Stomach (tissue), 9 donors: ENCODE data around the gene TLR9. TPM values are rescaled to one million over a fixed set of nuclear protein-coding genes. Genes with fewer than 3 reads are reported as not detected.

ENCODE experiments used
- DNase-seq, 2 donors: peaks; one replicate each; pipeline versions ENCODE4 v3.0.0 to v3.0.0-alpha.2; 2013 to 2019
- H3K27ac ChIP-seq, 5 donors: fragments of 200-600 bp in 4 of 5; sonication (generic) in 4 of 5; one replicate each; pipeline ENCODE4 v1.5.1; 2013 to 2019; ENCODE audit warnings: mild to moderate bottlenecking in 1 of 5, moderate library complexity in 1 of 5
- H3K27me3 ChIP-seq, 3 donors: fragments of 200-600 bp; sonication (generic); one replicate each; pipeline ENCODE4 v1.5.1; 2017 to 2019; ENCODE audit warnings: mixed run types in 1 of 3
- H3K36me3 ChIP-seq, 4 donors: fragments of 200-600 bp; sonication (generic); 1 replicate in 3 of 4; 2 replicates in 1 of 4; pipeline ENCODE4 v1.5.1; 2016 to 2019
- H3K4me1 ChIP-seq, 4 donors: fragments of 200-600 bp; sonication (generic); one replicate each; pipeline ENCODE4 v1.5.1; 2016 to 2019
- H3K4me3 ChIP-seq, 4 donors: fragments of 200-600 bp; sonication (generic) in 3 of 4; one replicate each; pipeline ENCODE4 v1.5.1; 2016 to 2019; ENCODE audit warnings: mild to moderate bottlenecking in 1 of 4
- H3K9me3 ChIP-seq, 4 donors: fragments of 200-600 bp; sonication (generic); one replicate each; pipeline ENCODE4 v1.5.1; 2016 to 2019
- CTCF ChIP-seq, 7 experiments: fragments of 450-650 bp in 4 of 7; fragments of 200-600 bp in 3 of 7; sonication (generic) in 3 of 7; IDR thresholded peaks; one replicate each; pipeline ENCODE4 v1.5.1; 2016 to 2019; ENCODE audit warnings: antibody characterized with exemption in 7 of 7, control low read depth in 2 of 7, mild to moderate bottlenecking in 1 of 7
- EP300 ChIP-seq: sonication (generic); formaldehyde crosslinking; IDR thresholded peaks from one replicate; pipeline ENCODE4 v1.6.1; 2017; ENCODE audit warnings: antibody characterized with exemption
- POLR2A ChIP-seq, 4 donors: fragments of 450-650 bp; IDR thresholded peaks; one replicate each; pipeline ENCODE4 v1.6.1; 2016; ENCODE audit warnings: antibody characterized with exemption in 4 of 4, control low read depth in 2 of 4, mild to moderate bottlenecking in 1 of 4, moderate library complexity in 1 of 4
- POLR2AphosphoS5 ChIP-seq, 3 donors: sonication (generic); formaldehyde crosslinking; IDR thresholded peaks; one replicate each; pipeline ENCODE4 v1.6.1; 2016; ENCODE audit warnings: antibody characterized with exemption in 3 of 3
- WGBS, 5 donors: extraction: QIAGEN DNeasy Blood & Tissue Kit in 3 of 5; methylation state at CpG; one replicate each; pipeline versions ENCODE4 v1.1.5 to v1.1.7; 2013 to 2018; 5-methylcytosine and 5-hydroxymethylcytosine counted together
- intact Hi-C: fragments of 100-400 bp; cut with DNase I; formaldehyde crosslinking; loops from one replicate; pipeline ENCODE4 v1.15.1; 2023; ENCODE audit warnings: low total_unique reads
- polyA plus RNA-seq, 3 donors: library from polyadenylated mRNA; stranded (reverse); fragments of 200-250 nt; gene quantifications; one replicate each; pipeline ENCODE4 v1.2.3, GENCODE V29; 2013
- total RNA-seq, 5 donors: library from RNA; depleted of rRNA; stranded (reverse); fragments of >200 nt; gene quantifications; one replicate each; pipeline versions ENCODE4 v1.1.0 to v1.2.3, GENCODE V29; 2014 to 2016
- donor health status: healthy with polysubstance abuse.
- donor health status: Bipolar disorder and iron deficiency.
- donor health status: healthy.

Gene TLR9
- total and polyA plus RNA-seq, 8 donors, result 0.18 TPM; not detected in 7

- Histone ChIP-seq H3K36me3 (peaks cover 86 to 100% (median 100%) of the 10 kb centered on the region in 4 donors), H3K4me1 (peaks cover 0 to 44% (median 23%) of the 10 kb centered on the region in 4 donors), H3K4me3 (no peak overlapping the region), H3K27ac (no peak overlapping the region), H3K9me3 (no peaks in the 10 kb centered on the region), H3K27me3 (no peaks in the 10 kb centered on the region)
- no peak for TF ChIP-seq EP300
- WGBS, 5 donors, result 83 to 90% (median 88%) methylated on average over 4 of the region's 4 CpGs
- no peak for DNase-seq
- intact Hi-C loops, result no loop called here
Observed at GRCh38 chr3:52259448-52259847, 34.0 kb upstream of the TLR9 start.

GRCh38 chr3:52259035-52259434 is 33.6 kb upstream of the TLR9 start:
- Histone ChIP-seq H3K4me3 (no peak overlapping the region), H3K9me3 (no peaks in the 10 kb centered on the region), H3K4me1 (peaks cover under 1 to 44% (median 21%) of the 10 kb centered on the region in 4 donors), H3K36me3 (peaks cover 86 to 100% (median 100%) of the 10 kb centered on the region in 4 donors), H3K27me3 (no peaks in the 10 kb centered on the region), H3K27ac (no peak overlapping the region)
- 60 to 86% (median 76%) methylated on average over 1 of the region's 1 CpG for WGBS, 5 donors
- intact Hi-C loops, result no loop called here
- TF ChIP-seq POLR2AphosphoS5 (IDR thresholded peaks at IDR 0.05), result no peak
- TF ChIP-seq EP300, result no peak
- no peak for TF ChIP-seq POLR2A (IDR thresholded peaks at IDR 0.05)
- no peak for TF ChIP-seq CTCF (IDR thresholded peaks at IDR 0.05)
- DNase-seq, result no peak

- TF ChIP-seq POLR2A (IDR thresholded peaks at IDR 0.05), result no peak
- TF ChIP-seq EP300, result no peak
- no peak for TF ChIP-seq CTCF (IDR thresholded peaks at IDR 0.05)
- TF ChIP-seq POLR2AphosphoS5 (IDR thresholded peaks at IDR 0.05), result no peak
- peaks cover 91 to 100% (median 100%) of the 10 kb centered on the region in 4 donors for H3K36me3 ChIP-seq
Observed at GRCh38 chr3:52257911-52258310, 32.5 kb upstream of the TLR9 start.

GRCh38 chr3:52256622-52257021 is 31.2 kb upstream of the TLR9 start:
- peaks cover 94 to 100% (median 99%) of the 10 kb centered on the region in 4 donors for H3K36me3 ChIP-seq
- H3K27ac ChIP-seq, result no peak overlapping the region
- no peak overlapping the region for H3K4me3 ChIP-seq
- WGBS, 5 donors, result 74 to 85% (median 82%) methylated on average over 4 of the region's 4 CpGs
- no peak for TF ChIP-seq CTCF (IDR thresholded peaks at IDR 0.05)
- TF ChIP-seq EP300, result no peak
- TF ChIP-seq POLR2A (IDR thresholded peaks at IDR 0.05), result no peak
- TF ChIP-seq POLR2AphosphoS5 (IDR thresholded peaks at IDR 0.05), result no peak
- DNase-seq, result no peak
- H3K9me3 ChIP-seq, result no peaks in the 10 kb centered on the region
- H3K27me3 ChIP-seq, result no peaks in the 10 kb centered on the region
- intact Hi-C loops, result no loop called here
- peaks cover 7 to 39% (median 23%) of the 10 kb centered on the region in 4 donors for H3K4me1 ChIP-seq

More at GRCh38 chr3:52257911-52258310, 32.5 kb upstream of the TLR9 start:
- intact Hi-C loops, result no loop called here
- Histone ChIP-seq H3K4me1 (peaks cover 7 to 44% (median 25%) of the 10 kb centered on the region in 4 donors), H3K27me3 (no peaks in the 10 kb centered on the region), H3K9me3 (no peaks in the 10 kb centered on the region), H3K27ac (no peak overlapping the region), H3K4me3 (no peak overlapping the region)
- 60 to 73% (median 72%) methylated on average over 4 of the region's 4 CpGs for WGBS, 5 donors
- DNase-seq, result no peak

GRCh38 chr3:52256159-52256558 is 30.7 kb upstream of the TLR9 start:
- H3K27ac ChIP-seq, result no peak overlapping the region
- intact Hi-C loops, result no loop called here
- no peaks in the 10 kb centered on the region for H3K27me3 ChIP-seq
- H3K4me1 ChIP-seq, result peaks cover 7 to 44% (median 23%) of the 10 kb centered on the region in 4 donors
- no peak for DNase-seq
- no peak overlapping the region for H3K4me3 ChIP-seq
- TF ChIP-seq CTCF (IDR thresholded peaks at IDR 0.05) (no peak), POLR2AphosphoS5 (IDR thresholded peaks at IDR 0.05) (no peak), EP300 (no peak), POLR2A (IDR thresholded peaks at IDR 0.05) (no peak)
- peaks cover 89 to 100% (median 99%) of the 10 kb centered on the region in 4 donors for H3K36me3 ChIP-seq
- no peaks in the 10 kb centered on the region for H3K9me3 ChIP-seq
- 71 to 86% (median 73%) methylated on average over 3 of the region's 3 CpGs for WGBS, 5 donors
